Measurements from ENCODE around the gene MTRFR.
A peak's percentile ranks its signal among the peaks of the same experiment; 100 is the strongest.
"Not testable (repeated sequence)": the region's sequence is repeated elsewhere in the genome, so short reads cannot be mapped to it uniquely, and the experiment has no call there.

The MTRFR gene

DNA sequence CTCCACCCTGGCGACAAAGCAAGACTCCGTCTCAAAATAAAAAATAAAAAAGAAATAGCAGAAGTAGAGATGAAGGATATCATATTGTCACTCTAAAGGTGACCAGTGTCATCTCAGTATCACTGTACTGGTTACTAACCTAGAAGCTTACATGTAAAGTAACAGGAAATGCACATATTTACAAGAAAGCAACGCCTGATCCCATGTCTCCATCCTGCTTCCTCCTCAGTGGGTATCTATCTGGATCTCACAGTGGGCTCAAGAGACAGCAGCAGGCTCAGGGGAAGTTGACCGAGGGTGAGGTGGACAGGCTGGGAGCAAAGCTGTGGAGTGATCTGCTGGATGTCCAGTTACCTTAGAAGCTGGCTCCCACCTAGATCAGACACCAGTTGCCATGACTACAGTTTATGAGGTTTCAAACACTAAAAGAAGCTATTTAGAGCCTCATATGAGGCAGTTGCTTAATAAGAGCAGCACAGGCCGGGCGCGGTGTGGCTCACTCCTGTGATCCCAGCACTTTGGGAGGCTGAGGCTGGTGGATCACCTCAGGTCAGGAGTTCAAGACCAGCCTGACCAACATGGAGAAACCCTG is 10.5 kb downstream of the MTRFR start:
- in situ Hi-C loops (cut with HindIII; ENCODE audit: low pct_ligation_motif_present, low pct_unique_long_range_greater_than_20kb, low sequenced_read_pairs) = loop anchor here (25.0 kb wide), 1 partner anchor 206 kb away; no protein-coding TSS in a partner anchor
- DNase-seq = no peak

- no peak for DNase-seq
- in situ Hi-C loops (cut with HindIII; ENCODE audit: low pct_ligation_motif_present, low pct_unique_long_range_greater_than_20kb, low sequenced_read_pairs) = loop anchor here (25.0 kb wide), 1 partner anchor 208 kb away; no protein-coding TSS in a partner anchor
Measured at GRCh38 chr12:123245678-123246077, 12.4 kb downstream of the MTRFR start.

DNA sequence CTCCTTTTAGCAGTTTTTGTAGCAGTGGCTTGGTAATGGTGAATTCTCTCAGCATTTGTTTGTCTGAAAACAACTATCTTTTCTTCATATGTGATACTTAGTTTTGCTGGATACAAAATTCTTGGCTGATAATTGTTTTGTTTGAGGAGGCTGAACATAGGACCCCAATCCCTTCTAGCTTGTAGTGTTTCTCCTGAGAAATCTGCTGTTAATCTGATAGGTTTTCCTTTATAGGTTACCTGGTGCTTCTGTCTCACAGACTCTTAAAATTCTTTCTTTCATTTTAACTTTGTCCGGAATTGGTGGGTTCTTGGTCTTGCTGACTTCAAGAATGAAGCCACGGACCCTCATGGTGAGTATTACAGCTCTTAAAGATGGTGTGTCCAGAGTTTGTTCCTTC is 14.9 kb downstream of the MTRFR start:
- in situ Hi-C loops (cut with HindIII; ENCODE audit: low pct_ligation_motif_present, low pct_unique_long_range_greater_than_20kb, low sequenced_read_pairs) = loop anchor here (25.0 kb wide), 1 partner anchor 211 kb away; no protein-coding TSS in a partner anchor
- DNase-seq = not testable (repeated sequence)

- DNase-seq = not testable (repeated sequence)
- in situ Hi-C loops (cut with HindIII; ENCODE audit: low pct_ligation_motif_present, low pct_unique_long_range_greater_than_20kb, low sequenced_read_pairs) = loop anchor here (25.0 kb wide), 1 partner anchor 212 kb away; no protein-coding TSS in a partner anchor
Measured at GRCh38 chr12:123248996-123249741, 15.9 kb downstream of the MTRFR start.

- in situ Hi-C loops (cut with HindIII; ENCODE audit: low pct_ligation_motif_present, low pct_unique_long_range_greater_than_20kb, low sequenced_read_pairs) = no loop called here
- peak; percentile 51 for DNase-seq
Measured at GRCh38 chr12:123250471-123251383, 17.5 kb downstream of the MTRFR start.

DNA sequence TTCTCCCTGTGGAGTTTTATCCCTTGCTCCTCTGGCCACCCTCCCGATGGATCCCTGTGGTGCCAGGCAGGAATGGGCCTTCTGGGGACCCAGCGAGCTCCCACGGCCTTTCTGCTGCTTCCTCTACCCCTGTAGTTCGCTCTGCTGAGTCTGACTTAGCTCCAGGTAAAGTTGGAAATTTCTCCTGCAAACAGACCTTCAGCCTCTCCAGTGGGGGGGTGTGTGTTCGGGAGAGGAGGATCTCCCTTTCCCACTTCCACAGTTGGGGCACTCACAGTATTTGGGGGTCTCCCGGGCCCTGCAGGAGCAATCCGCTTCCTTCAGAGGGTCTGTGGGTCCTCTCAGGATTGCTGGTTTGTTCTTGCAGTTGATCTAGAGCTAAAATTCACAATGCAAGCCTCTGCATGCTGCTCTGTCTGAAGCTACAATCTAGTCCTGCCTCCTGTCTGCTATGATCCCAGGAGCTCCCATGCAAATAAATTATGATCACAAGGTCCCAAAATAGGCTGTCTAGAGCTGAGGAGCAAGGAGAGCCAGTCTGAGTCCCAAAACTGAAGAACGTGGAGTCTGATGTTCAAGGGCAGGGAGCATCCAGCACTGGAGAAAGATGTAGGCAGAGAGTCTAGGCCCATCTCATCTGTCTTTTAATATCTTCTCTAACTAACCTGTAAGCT is 18.3 kb downstream of the MTRFR start:
- in situ Hi-C loops (cut with HindIII; ENCODE audit: low pct_ligation_motif_present, low pct_unique_long_range_greater_than_20kb, low sequenced_read_pairs) = no loop called here
- no peak for DNase-seq

- DNase-seq; in situ Hi-C loops (cut with HindIII; ENCODE audit: low pct_ligation_motif_present, low pct_unique_long_range_greater_than_20kb, low sequenced_read_pairs): not testable (repeated sequence)
Measured at GRCh38 chr12:123252365-123252764, 19.1 kb downstream of the MTRFR start.

DNA sequence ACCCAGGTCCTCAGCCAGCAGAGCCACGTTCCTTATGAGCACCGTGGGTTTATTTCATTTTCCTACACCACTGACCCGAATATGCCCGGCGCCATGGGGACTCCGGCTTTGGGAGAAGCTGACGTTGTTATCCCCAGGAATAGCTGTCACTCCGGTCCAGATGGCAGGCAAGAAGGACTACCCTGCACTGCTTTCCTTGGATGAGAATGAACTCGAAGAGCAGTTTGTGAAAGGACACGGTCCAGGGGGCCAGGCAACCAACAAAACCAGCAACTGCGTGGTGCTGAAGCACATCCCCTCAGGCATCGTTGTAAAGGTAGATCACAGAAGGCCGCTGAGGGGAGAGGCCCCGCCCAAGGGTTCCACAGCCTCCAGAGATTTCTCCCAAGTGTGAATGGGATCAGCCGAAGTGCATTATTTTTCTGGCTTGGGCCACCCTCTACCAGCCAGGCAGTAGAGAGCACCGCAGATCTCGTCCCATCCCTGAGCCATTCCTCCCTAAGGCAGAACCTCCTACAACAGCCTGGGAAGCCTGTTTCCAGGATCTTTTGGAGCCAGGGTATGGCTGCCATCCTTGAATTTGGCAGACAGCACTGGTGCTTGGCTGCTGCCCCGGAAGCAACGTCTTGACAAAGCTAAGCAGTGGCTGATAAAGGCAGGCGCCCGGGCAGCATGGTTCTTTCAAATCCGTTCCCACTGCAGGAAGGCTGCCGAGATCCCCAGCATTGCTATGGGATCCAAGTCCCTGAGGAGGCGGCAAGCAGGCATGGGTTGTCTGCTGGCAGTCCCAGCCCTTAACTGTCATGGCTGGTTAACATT is 20.6 kb downstream of the MTRFR start:
- DNase-seq = no peak
- in situ Hi-C loops (cut with HindIII; ENCODE audit: low pct_ligation_motif_present, low pct_unique_long_range_greater_than_20kb, low sequenced_read_pairs) = no loop called here

GRCh38 chr12:123254853-123255446 is 21.7 kb downstream of the MTRFR start:
- no peak for DNase-seq
- in situ Hi-C loops (cut with HindIII; ENCODE audit: low pct_ligation_motif_present, low pct_unique_long_range_greater_than_20kb, low sequenced_read_pairs) = no loop called here

GRCh38 chr12:123258593-123258992 is 25.4 kb downstream of the MTRFR start:
- in situ Hi-C loops (cut with HindIII; ENCODE audit: low pct_ligation_motif_present, low pct_unique_long_range_greater_than_20kb, low sequenced_read_pairs) = no loop called here

GRCh38 chr12:123260081-123260480 is 26.8 kb downstream of the MTRFR start:
- DNase-seq = no peak
- in situ Hi-C loops (cut with HindIII; ENCODE audit: low pct_ligation_motif_present, low pct_unique_long_range_greater_than_20kb, low sequenced_read_pairs) = no loop called here

More at GRCh38 chr12:123258593-123258992, 25.4 kb downstream of the MTRFR start:
- DNase-seq = no peak

- in situ Hi-C loops (cut with HindIII; ENCODE audit: low pct_ligation_motif_present, low pct_unique_long_range_greater_than_20kb, low sequenced_read_pairs) = no loop called here
- DNase-seq = no peak
Measured at GRCh38 chr12:123261196-123261595, 28.0 kb downstream of the MTRFR start.

- in situ Hi-C loops (cut with HindIII; ENCODE audit: low pct_ligation_motif_present, low pct_unique_long_range_greater_than_20kb, low sequenced_read_pairs) = no loop called here
Measured at GRCh38 chr12:123263196-123263817, 30.1 kb downstream of the MTRFR start.

GRCh38 chr12:123264642-123265041 is 31.4 kb downstream of the MTRFR start:
- in situ Hi-C loops (cut with HindIII; ENCODE audit: low pct_ligation_motif_present, low pct_unique_long_range_greater_than_20kb, low sequenced_read_pairs) = no loop called here
- DNase-seq = no peak

More at GRCh38 chr12:123263196-123263817, 30.1 kb downstream of the MTRFR start:
- no peak for DNase-seq

GRCh38 chr12:123265851-123266678 is 32.8 kb downstream of the MTRFR start:
- no peak for DNase-seq
- in situ Hi-C loops (cut with HindIII; ENCODE audit: low pct_ligation_motif_present, low pct_unique_long_range_greater_than_20kb, low sequenced_read_pairs) = no loop called here

- in situ Hi-C loops (cut with HindIII; ENCODE audit: low pct_ligation_motif_present, low pct_unique_long_range_greater_than_20kb, low sequenced_read_pairs) = no loop called here
- no peak for DNase-seq
Measured at GRCh38 chr12:123266679-123267277, 33.5 kb downstream of the MTRFR start.

Measured in ACHN (cell line).